Measurements from ENCODE around the gene R3HCC1L. TPM values are rescaled to one million over a fixed set of nuclear protein-coding genes. Genes with fewer than 3 reads are reported as not detected.

The R3HCC1L gene
- total and polyA plus RNA-seq, 10 of the 15 experiments (the other 5 are each of a cell fraction or from before 2014, with no cell fraction given), result 11.3 to 20.3 (median 15.3) TPM

GRCh38 chr10:98107644-98108430 is 26.6 kb upstream of the R3HCC1L start:
- Histone ChIP-seq H3K4me2 (ENCODE audit: control insufficient read depth, insufficient read depth) (no peak overlapping the region), H3K4me3 (no peak overlapping the region), H3K4me1 (ENCODE audit: control insufficient read depth, insufficient read depth, low read length) (no peaks in the 10 kb centered on the region), H3K36me3 (ENCODE audit: control insufficient read depth in 2 of 2, insufficient read depth in 2 of 2, low read length in 1 of 2) (no peaks in the 10 kb centered on the region), H3K9me3 (replicated peaks; ENCODE audit: control insufficient read depth, insufficient read depth, low read length) (no peaks in the 10 kb centered on the region; the same call in 2 of the 3 replicates), H2AFZ (ENCODE audit: control insufficient read depth, low read depth, low read length) (no peak overlapping the region), H3K27me3 (replicated peaks in 1 of 2; ENCODE audit: control insufficient read depth in 2 of 2, insufficient read depth in 2 of 2, low read length in 1 of 2) (0 out of 4 replicates have a peak, but pooled peaks cover 0 to 2% of the 10 kb centered on the region in 2 experiments), H3K9ac (ENCODE audit: control insufficient read depth, insufficient read depth, low read length) (no peak overlapping the region), H4K20me1 (ENCODE audit: control insufficient read depth, insufficient read depth) (no peaks in the 10 kb centered on the region), H3K27ac (ENCODE audit: control insufficient read depth, insufficient read depth) (no peak overlapping the region), H3K79me2 (ENCODE audit: control insufficient read depth, insufficient read depth, low read length) (no peaks in the 10 kb centered on the region)
- BruUV-seq (replicated peaks), result no TSS peak
- TF ChIP-seq ZBED1 (IDR thresholded peaks at IDR 0.05; ENCODE audit: borderline replicate concordance) (no peak), IRF4 (IDR thresholded peaks at IDR 0.05; ENCODE audit: low read depth, low read length) (no peak), RUNX3 (IDR thresholded peaks at IDR 0.05; ENCODE audit: low read length) (no peak), SP1 (IDR thresholded peaks at IDR 0.05; ENCODE audit: low read depth, low read length) (no peak), ASH2L (IDR thresholded peaks at IDR 0.05; ENCODE audit: borderline replicate concordance, low read depth) (no peak), MYC (IDR thresholded peaks at IDR 0.05; ENCODE audit: insufficient read depth, insufficient read length, insufficient replicate concordance, low read length, severe bottlenecking) (no peak), ATF3 (IDR thresholded peaks at IDR 0.05; ENCODE audit: borderline replicate concordance, extremely low read depth, low read depth, low read length) (no peak), MEF2B (IDR thresholded peaks at IDR 0.05; ENCODE audit: partially characterized antibody, poor library complexity, severe bottlenecking) (no peak), CBX5 (IDR thresholded peaks at IDR 0.05; ENCODE audit: low read depth) (no peak), BRCA1 (IDR thresholded peaks at IDR 0.05; ENCODE audit: low read depth, low read length) (no peak), EGR1 (IDR thresholded peaks at IDR 0.05; ENCODE audit: borderline replicate concordance in 1 of 2, low read depth in 2 of 2, low read length in 2 of 2) (no peak), E2F8 (IDR thresholded peaks at IDR 0.05; ENCODE audit: low read depth, partially characterized antibody) (no peak), RELA (IDR thresholded peaks at IDR 0.05; ENCODE audit: borderline replicate concordance, partially characterized antibody) (no peak)
- POLR2A ChIA-PET, result no interaction called here
- no peak for FAIRE-seq
- WGBS (ENCODE audit: insufficient coverage, insufficient replicate concordance, low lambda C conversion rate, missing lambda C conversion rate), result 29% methylated on average over 10 of the region's 10 CpGs
- in situ Hi-C loops (cut with MboI) (no loop called here), intact Hi-C loops (cut with micrococcal nuclease; ENCODE audit: unreplicated experiment) (no loop called here)
- CTCF ChIA-PET, result no interaction called here
- SMC1A ChIA-PET (ENCODE audit: uncharacterized antibody, unreplicated experiment), result no interaction called here
- ATAC-seq, result no peak
- DNase-seq (ENCODE audit: low read depth, low spot score), result no peak
- RAD21 ChIA-PET (ENCODE audit: unreplicated experiment), result no interaction called here
